ENCODE data around the gene PARP14. TPM values are rescaled to one million over a fixed set of nuclear protein-coding genes. Genes with fewer than 3 reads are reported as not detected.

PARP14 gene
- total and polyA plus RNA-seq, 2 experiments from 2014 or later = 8.5 to 33.1 TPM

GRCh38 chr3:122760453-122761271, 80.0 kb downstream of the PARP14 start:
- H3K9me3 ChIP-seq (ENCODE audit: low read depth) = no peaks in the 10 kb centered on the region
- TF ChIP-seq CTCF (IDR thresholded peaks at IDR 0.05; ENCODE audit: poor library complexity) (no peak), EZH2phosphoT487 (IDR thresholded peaks at IDR 0.05; ENCODE audit: low read depth, severe bottlenecking, unreplicated experiment) (no peak), EZH2 (IDR thresholded peaks at IDR 0.05; ENCODE audit: borderline replicate concordance) (no peak)
- H3K79me2 ChIP-seq = no peaks in the 10 kb centered on the region
- no peak overlapping the region for H3K4me2 ChIP-seq
- H3K4me3 ChIP-seq = no peak overlapping the region
- no peak for DNase-seq (ENCODE audit: low spot score)
- H3K27me3 ChIP-seq = no peaks in the 10 kb centered on the region
- peaks cover 25% of the 10 kb centered on the region for H3K4me1 ChIP-seq (ENCODE audit: insufficient read depth)
- WGBS (ENCODE audit: low lambda C conversion rate, missing lambda C conversion rate) = 72% methylated on average over 3 of the region's 3 CpGs
- peak overlapping the region; percentile 79 for H3K27ac ChIP-seq
- no peaks in the 10 kb centered on the region for H4K20me1 ChIP-seq (ENCODE audit: insufficient read depth, poor library complexity, severe bottlenecking)
- H3K9me2 ChIP-seq (replicated peaks; ENCODE audit: insufficient read depth) = no peaks in the 10 kb centered on the region
- H3K36me3 ChIP-seq (replicated peaks; ENCODE audit: insufficient read depth, low read depth) = no peaks in the 10 kb centered on the region
- H2AFZ ChIP-seq = no peak overlapping the region

DNA sequence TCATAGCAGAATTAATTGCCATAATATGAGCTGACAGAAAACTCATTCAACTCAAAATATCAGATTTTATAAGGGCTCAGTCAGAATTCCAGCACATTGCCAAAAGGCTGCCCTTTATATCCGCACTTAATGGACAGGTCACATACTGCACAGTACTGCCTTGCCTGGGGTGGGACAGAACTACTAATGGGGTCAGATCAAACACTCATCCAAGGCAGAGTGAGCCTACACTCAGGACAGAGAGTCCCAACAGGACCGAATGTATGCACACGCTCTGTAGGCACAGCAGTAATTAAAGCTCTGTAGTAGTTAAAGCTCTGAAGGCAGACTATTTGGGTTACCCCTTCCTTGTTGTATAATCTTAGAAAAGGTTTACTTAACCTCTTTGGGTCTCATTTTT, 85.8 kb downstream of the PARP14 start:
- Histone ChIP-seq H3K9me3 (ENCODE audit: low read depth) (no peaks in the 10 kb centered on the region), H3K27me3 (no peaks in the 10 kb centered on the region), H3K79me2 (no peaks in the 10 kb centered on the region), H3K4me3 (no peak overlapping the region), H2AFZ (no peak overlapping the region), H3K4me1 (ENCODE audit: insufficient read depth) (no peaks in the 10 kb centered on the region), H3K27ac (no peak overlapping the region), H3K4me2 (no peak overlapping the region), H4K20me1 (ENCODE audit: insufficient read depth, poor library complexity, severe bottlenecking) (no peaks in the 10 kb centered on the region), H3K36me3 (replicated peaks; ENCODE audit: insufficient read depth, low read depth) (peaks cover 3% of the 10 kb centered on the region), H3K9me2 (replicated peaks; ENCODE audit: insufficient read depth) (no peaks in the 10 kb centered on the region)
- TF ChIP-seq CTCF (IDR thresholded peaks at IDR 0.05; ENCODE audit: poor library complexity) (no peak), EZH2 (IDR thresholded peaks at IDR 0.05; ENCODE audit: borderline replicate concordance) (no peak), EZH2phosphoT487 (IDR thresholded peaks at IDR 0.05; ENCODE audit: low read depth, severe bottlenecking, unreplicated experiment) (no peak)
- WGBS (ENCODE audit: low lambda C conversion rate, missing lambda C conversion rate) = 97% methylated on average over 3 of the region's 3 CpGs
- DNase-seq (ENCODE audit: low spot score) = no peak

DNA sequence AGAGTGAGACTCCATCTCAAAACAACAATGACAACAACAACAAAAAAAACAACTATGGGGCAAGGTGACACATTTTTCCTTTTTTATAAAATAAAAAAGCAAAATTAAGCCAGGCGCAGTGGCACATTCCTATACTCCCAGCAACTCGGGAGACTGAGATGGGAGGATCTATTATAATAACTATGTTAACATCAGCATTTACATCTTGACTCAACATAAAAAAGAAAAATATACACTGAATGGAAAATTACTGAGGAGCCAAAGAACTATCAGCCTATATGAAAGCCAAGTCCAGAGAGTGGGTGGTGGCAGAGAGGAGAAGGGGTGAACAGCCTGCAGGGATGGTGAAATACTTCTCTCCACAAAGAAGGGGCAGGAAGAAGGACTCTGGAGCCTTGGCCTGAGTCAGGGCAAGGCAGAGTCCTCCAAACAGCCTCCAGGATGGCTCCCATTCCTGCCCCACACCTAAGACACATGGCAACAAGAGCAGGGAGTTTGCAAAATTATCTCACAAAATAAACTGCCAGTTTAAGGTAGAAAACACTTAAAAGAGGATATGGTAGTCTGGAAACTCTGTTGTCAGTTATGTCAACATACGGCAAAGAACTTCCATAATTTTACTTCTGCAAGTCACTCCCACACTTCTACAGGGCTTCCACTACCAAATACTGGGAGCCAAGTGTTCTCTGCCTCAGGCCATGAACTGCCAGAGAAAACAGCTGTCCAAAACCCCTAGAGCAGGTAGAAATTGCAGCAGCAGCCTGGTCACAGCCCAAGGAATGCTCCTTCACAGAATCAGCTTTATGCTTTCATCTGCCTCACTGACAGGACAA, 87.1 kb downstream of the PARP14 start:
- Histone ChIP-seq H3K4me1 (ENCODE audit: insufficient read depth) (no peaks in the 10 kb centered on the region), H3K79me2 (no peaks in the 10 kb centered on the region), H3K4me2 (no peak overlapping the region), H3K9me3 (ENCODE audit: low read depth) (no peaks in the 10 kb centered on the region), H3K27ac (no peak overlapping the region), H3K27me3 (no peaks in the 10 kb centered on the region), H3K36me3 (replicated peaks; ENCODE audit: insufficient read depth, low read depth) (peaks cover 3% of the 10 kb centered on the region), H3K9me2 (replicated peaks; ENCODE audit: insufficient read depth) (no peaks in the 10 kb centered on the region), H3K4me3 (no peak overlapping the region), H4K20me1 (ENCODE audit: insufficient read depth, poor library complexity, severe bottlenecking) (no peaks in the 10 kb centered on the region), H2AFZ (no peak overlapping the region)
- TF ChIP-seq EZH2phosphoT487 (IDR thresholded peaks at IDR 0.05; ENCODE audit: low read depth, severe bottlenecking, unreplicated experiment) = no peak
- 88% methylated on average over 3 of the region's 3 CpGs for WGBS (ENCODE audit: low lambda C conversion rate, missing lambda C conversion rate)
- no peak for DNase-seq (ENCODE audit: low spot score)

Measured in hepatocyte (in vitro differentiated cells).